Stimulated activated CD4-positive, alpha-beta T cell treated with anti-CD3 and anti-CD28 coated beads, Interleukin-1b, Interleukin-23, amount 100 ng/mL, for 1 hour (primary cell): ENCODE data around the gene MPP2.
"Not testable (repeated sequence)": the region's sequence is repeated elsewhere in the genome, so short reads cannot be mapped to it uniquely, and the experiment has no call there.

Experiments used
- DNase-seq, 2 donors: peaks; one replicate each; pipeline ENCODE4 v3.0.0-alpha.2; 2020; ENCODE audit warnings: low read depth in 2 of 2

MPP2 gene

GRCh38 chr17:43846963-43847371 lies 60.4 kb downstream of the MPP2 start, which contains the start of gene CD300LG:
Gene CD300LG, plus strand, starts transcription at chr17:43847176. Its CDS starts 41 bp downstream, at chr17:43847217.
- DNase-seq = no peak

GRCh38 chr17:43846221-43846712 lies 61.1 kb downstream of the MPP2 start:
- peak; percentile 37 to 78 for DNase-seq

- no peak for DNase-seq
Measured at GRCh38 chr17:43845766-43846165, 61.6 kb downstream of the MPP2 start.

- no peak for DNase-seq
Measured at GRCh38 chr17:43844241-43844640, 63.1 kb downstream of the MPP2 start.

- DNase-seq = no peak
Measured at GRCh38 chr17:43842975-43843325, 64.4 kb downstream of the MPP2 start.

GRCh38 chr17:43842091-43842974 lies 65.0 kb downstream of the MPP2 start:
- not testable (repeated sequence) for DNase-seq

- no peak for DNase-seq
Measured at GRCh38 chr17:43841282-43841681, 66.1 kb downstream of the MPP2 start.

- no peak for DNase-seq
Measured at GRCh38 chr17:43840814-43841213, 66.5 kb downstream of the MPP2 start.

GRCh38 chr17:43839670-43840108 lies 67.6 kb downstream of the MPP2 start:
- no peak for DNase-seq

- no peak for DNase-seq
Measured at GRCh38 chr17:43834106-43834505, 73.2 kb downstream of the MPP2 start.

- peak in 1 of 2 donors; percentile 29 for DNase-seq
Measured at GRCh38 chr17:43832976-43833829, 74.1 kb downstream of the MPP2 start, which contains the start of gene MPP3. Gene MPP3, minus strand, starts transcription at chr17:43833146. Its CDS starts 1,240 bp downstream, at chr17:43831906.

GRCh38 chr17:43832168-43832975 lies 75.0 kb downstream of the MPP2 start:
- no peak for DNase-seq

GRCh38 chr17:43831633-43832032 lies 75.7 kb downstream of the MPP2 start:
- DNase-seq = no peak

GRCh38 chr17:43830510-43831140 lies 76.7 kb downstream of the MPP2 start:
- DNase-seq = no peak

GRCh38 chr17:43829738-43830137 lies 77.6 kb downstream of the MPP2 start:
- no peak for DNase-seq

GRCh38 chr17:43827596-43827995 lies 79.7 kb downstream of the MPP2 start:
- no peak for DNase-seq

GRCh38 chr17:43826206-43826605 lies 81.1 kb downstream of the MPP2 start:
- no peak for DNase-seq

GRCh38 chr17:43825567-43825966 lies 81.8 kb downstream of the MPP2 start:
- DNase-seq = no peak
